ENCODE measurements around the gene SEC24D.

Gene SEC24D

DNA sequence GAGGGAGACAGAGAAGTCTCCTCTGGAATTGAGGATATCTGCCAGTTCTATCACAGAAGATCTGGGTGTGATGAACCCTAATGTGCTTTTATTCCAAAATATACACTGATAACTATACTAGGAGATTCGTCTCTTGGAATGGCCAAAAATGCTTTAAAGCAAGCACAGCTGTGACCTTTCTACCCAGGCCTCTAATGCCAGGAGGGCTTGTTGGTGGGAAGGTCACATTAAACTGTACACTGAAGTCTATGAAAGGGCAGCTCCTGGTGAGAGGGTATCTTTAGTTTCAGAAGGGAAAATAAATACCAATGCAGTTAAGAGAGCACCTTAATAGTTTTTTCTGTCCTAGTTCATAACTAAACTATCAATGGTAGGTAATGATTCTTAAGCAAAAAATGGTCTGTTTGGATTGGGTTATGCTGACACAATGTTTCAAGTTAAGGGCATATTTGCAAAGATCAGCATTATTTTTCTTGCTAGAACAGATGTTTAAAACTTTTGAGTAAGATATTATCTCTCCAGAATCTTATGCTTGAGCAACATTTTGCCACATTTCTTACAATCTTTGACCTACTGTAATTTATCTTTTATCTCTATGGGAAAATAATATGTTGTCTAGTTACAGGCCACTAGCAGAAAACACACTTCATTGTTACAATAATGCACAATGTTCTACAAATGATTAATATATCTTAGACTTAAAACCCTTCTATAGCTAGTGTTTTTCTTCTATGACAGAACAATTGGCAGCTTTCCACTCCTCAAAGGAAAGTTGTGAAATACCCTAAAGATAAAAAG lies 59.6 kb downstream of the SEC24D start:
- H3F3A ChIP-seq (ENCODE audit: insufficient read depth, low read length): no peaks in the 10 kb centered on the region
- H3K27ac ChIP-seq (ENCODE audit: low read depth, low read length, poor library complexity, severe bottlenecking): no peak overlapping the region
- H3K4me2 ChIP-seq (ENCODE audit: low read length): no peak overlapping the region
- no peaks in the 10 kb centered on the region for H3K79me2 ChIP-seq (ENCODE audit: insufficient read depth, low read length)
- H2AFZ ChIP-seq (ENCODE audit: low read length): no peak overlapping the region
- no peaks in the 10 kb centered on the region for H3K9me3 ChIP-seq (ENCODE audit: low read length)
- no peak overlapping the region for H3K9ac ChIP-seq (ENCODE audit: low read length)
- H3K9me2 ChIP-seq (ENCODE audit: low read depth, low read length): no peaks in the 10 kb centered on the region
- no peak overlapping the region for H3K4me3 ChIP-seq (ENCODE audit: low read depth, low read length, poor library complexity, severe bottlenecking)
- H3K27me3 ChIP-seq (ENCODE audit: insufficient read depth, low read length): no peaks in the 10 kb centered on the region
- no peaks in the 10 kb centered on the region for H3K36me3 ChIP-seq (ENCODE audit: insufficient read depth, low read length)
- no peaks in the 10 kb centered on the region for H3K4me1 ChIP-seq (ENCODE audit: insufficient read depth, low read length, severe bottlenecking)
- no peak for TF ChIP-seq EZH2 (IDR thresholded peaks at IDR 0.05; ENCODE audit: borderline replicate concordance, low read length)
- TF ChIP-seq, protein P1, sequence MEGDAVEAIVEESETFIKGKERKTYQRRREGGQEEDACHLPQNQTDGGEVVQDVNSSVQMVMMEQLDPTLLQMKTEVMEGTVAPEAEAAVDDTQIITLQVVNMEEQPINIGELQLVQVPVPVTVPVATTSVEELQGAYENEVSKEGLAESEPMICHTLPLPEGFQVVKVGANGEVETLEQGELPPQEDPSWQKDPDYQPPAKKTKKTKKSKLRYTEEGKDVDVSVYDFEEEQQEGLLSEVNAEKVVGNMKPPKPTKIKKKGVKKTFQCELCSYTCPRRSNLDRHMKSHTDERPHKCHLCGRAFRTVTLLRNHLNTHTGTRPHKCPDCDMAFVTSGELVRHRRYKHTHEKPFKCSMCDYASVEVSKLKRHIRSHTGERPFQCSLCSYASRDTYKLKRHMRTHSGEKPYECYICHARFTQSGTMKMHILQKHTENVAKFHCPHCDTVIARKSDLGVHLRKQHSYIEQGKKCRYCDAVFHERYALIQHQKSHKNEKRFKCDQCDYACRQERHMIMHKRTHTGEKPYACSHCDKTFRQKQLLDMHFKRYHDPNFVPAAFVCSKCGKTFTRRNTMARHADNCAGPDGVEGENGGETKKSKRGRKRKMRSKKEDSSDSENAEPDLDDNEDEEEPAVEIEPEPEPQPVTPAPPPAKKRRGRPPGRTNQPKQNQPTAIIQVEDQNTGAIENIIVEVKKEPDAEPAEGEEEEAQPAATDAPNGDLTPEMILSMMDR (IDR thresholded peaks at IDR 0.05; ENCODE audit: low read length): no peak
- H4K20me1 ChIP-seq (ENCODE audit: insufficient read depth, low read length): no peaks in the 10 kb centered on the region

- no peaks in the 10 kb centered on the region for H3F3A ChIP-seq (ENCODE audit: insufficient read depth, low read length)
- H3K36me3 ChIP-seq (ENCODE audit: insufficient read depth, low read length): no peaks in the 10 kb centered on the region
- no peaks in the 10 kb centered on the region for H4K20me1 ChIP-seq (ENCODE audit: insufficient read depth, low read length)
- H3K79me2 ChIP-seq (ENCODE audit: insufficient read depth, low read length): no peaks in the 10 kb centered on the region
- H3K9ac ChIP-seq (ENCODE audit: low read length): no peak overlapping the region
- no peak overlapping the region for H2AFZ ChIP-seq (ENCODE audit: low read length)
- no peak overlapping the region for H3K4me3 ChIP-seq (ENCODE audit: low read depth, low read length, poor library complexity, severe bottlenecking)
- H3K27ac ChIP-seq (ENCODE audit: low read depth, low read length, poor library complexity, severe bottlenecking): no peak overlapping the region
- H3K9me2 ChIP-seq (ENCODE audit: low read depth, low read length): no peaks in the 10 kb centered on the region
- no peak overlapping the region for H3K4me2 ChIP-seq (ENCODE audit: low read length)
- no peaks in the 10 kb centered on the region for H3K27me3 ChIP-seq (ENCODE audit: insufficient read depth, low read length)
- H3K4me1 ChIP-seq (ENCODE audit: insufficient read depth, low read length, severe bottlenecking): no peaks in the 10 kb centered on the region
- no peak for TF ChIP-seq EZH2 (IDR thresholded peaks at IDR 0.05; ENCODE audit: borderline replicate concordance, low read length)
- TF ChIP-seq, protein P1 (IDR thresholded peaks at IDR 0.05; ENCODE audit: low read length): no peak
- H3K9me3 ChIP-seq (ENCODE audit: low read length): no peaks in the 10 kb centered on the region
Measured at GRCh38 chr4:118775405-118775804, 60.5 kb downstream of the SEC24D start.

DNA sequence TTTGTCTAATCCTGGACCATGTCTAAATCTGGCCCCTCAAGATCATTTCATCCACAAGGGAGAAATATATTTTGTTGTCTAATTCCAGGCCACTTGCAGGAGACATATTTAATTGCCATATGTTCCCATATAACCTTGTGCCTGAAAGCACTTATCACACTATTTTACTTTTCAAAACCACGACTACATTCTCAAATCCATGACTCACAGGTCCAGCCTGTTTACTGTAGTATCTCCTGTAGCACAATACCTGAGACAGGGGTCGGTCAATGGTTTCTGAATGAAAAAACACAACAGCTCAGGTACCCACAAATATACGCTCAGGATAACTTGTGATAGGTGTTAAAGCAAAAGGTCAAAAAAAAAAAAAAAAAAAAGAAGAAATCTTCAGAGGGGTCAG lies 60.9 kb downstream of the SEC24D start:
- H3K4me2 ChIP-seq (ENCODE audit: low read length): no peak overlapping the region
- H4K20me1 ChIP-seq (ENCODE audit: insufficient read depth, low read length): no peaks in the 10 kb centered on the region
- H3K27me3 ChIP-seq (ENCODE audit: insufficient read depth, low read length): no peaks in the 10 kb centered on the region
- H3K9me2 ChIP-seq (ENCODE audit: low read depth, low read length): no peaks in the 10 kb centered on the region
- no peak for TF ChIP-seq EZH2 (IDR thresholded peaks at IDR 0.05; ENCODE audit: borderline replicate concordance, low read length)
- TF ChIP-seq, protein P1 (IDR thresholded peaks at IDR 0.05; ENCODE audit: low read length): no peak
- H3K9ac ChIP-seq (ENCODE audit: low read length): no peak overlapping the region
- H2AFZ ChIP-seq (ENCODE audit: low read length): no peak overlapping the region
- no peak overlapping the region for H3K27ac ChIP-seq (ENCODE audit: low read depth, low read length, poor library complexity, severe bottlenecking)
- no peaks in the 10 kb centered on the region for H3K9me3 ChIP-seq (ENCODE audit: low read length)
- H3K4me1 ChIP-seq (ENCODE audit: insufficient read depth, low read length, severe bottlenecking): no peaks in the 10 kb centered on the region
- H3K36me3 ChIP-seq (ENCODE audit: insufficient read depth, low read length): no peaks in the 10 kb centered on the region
- no peaks in the 10 kb centered on the region for H3K79me2 ChIP-seq (ENCODE audit: insufficient read depth, low read length)
- H3K4me3 ChIP-seq (ENCODE audit: low read depth, low read length, poor library complexity, severe bottlenecking): no peak overlapping the region
- H3F3A ChIP-seq (ENCODE audit: insufficient read depth, low read length): no peaks in the 10 kb centered on the region
